Ureter (tissue), 1 donor: ENCODE results near the gene HTRA3. TPM values are rescaled to one million over a fixed set of nuclear protein-coding genes. Genes with fewer than 3 reads are reported as not detected.

Experiments
- DNase-seq: peaks from one replicate; pipeline ENCODE4 v3.0.0-alpha.2; 2020; ENCODE audit warnings: low spot score
- total RNA-seq: library from RNA; stranded (reverse); gene quantifications from one replicate; pipeline ENCODE4 v1.2.4, GENCODE V29; 2023
- donor health status: DM: yes; HTN: yes; CAD: no.

HTRA3 gene
- 17.5 TPM for total RNA-seq

- no peak for DNase-seq
Measured at GRCh38 chr4:8269535-8270417, at the start of gene HTRA3. Gene HTRA3, plus strand, starts transcription at chr4:8269754. Its CDS starts 215 bp downstream, at chr4:8269969.

DNA sequence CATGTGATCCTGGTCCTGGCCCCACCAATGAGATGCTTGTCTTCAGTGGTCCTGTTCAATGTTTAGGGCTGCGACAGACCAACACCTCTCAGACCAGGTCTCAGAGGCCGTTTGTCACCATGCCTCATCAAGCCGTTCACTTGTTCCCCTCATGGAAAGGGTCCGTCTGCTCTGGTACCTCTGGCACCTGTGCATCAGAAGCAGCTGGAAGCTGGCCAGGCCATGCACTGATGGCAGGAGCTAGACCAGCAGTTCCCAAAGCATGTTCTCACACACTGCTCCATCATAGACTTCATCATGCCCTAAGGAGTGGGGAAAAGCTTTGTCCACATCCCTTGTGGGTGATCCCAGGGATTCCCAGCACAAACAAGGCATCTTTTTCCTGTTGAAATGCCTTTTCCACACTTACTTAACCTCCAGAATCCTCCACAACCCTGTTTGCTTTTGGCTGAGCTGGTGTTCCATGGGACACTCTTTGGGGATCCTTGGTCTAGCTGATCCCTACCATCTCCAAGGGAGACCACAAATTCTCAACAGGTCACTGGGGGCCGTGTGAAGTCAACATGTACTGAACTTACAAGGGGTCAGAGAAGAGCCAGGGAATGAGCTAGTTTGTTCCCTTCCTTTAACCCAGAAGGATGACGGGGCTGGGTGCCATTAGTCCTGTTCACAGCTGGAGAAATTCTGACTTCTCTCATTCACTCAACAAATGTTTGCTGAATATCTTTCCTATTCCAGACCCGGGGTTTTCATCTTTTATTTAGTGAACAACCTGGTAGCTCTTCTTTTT lies 48.7 kb upstream of the HTRA3 start:
- no peak for DNase-seq

DNA sequence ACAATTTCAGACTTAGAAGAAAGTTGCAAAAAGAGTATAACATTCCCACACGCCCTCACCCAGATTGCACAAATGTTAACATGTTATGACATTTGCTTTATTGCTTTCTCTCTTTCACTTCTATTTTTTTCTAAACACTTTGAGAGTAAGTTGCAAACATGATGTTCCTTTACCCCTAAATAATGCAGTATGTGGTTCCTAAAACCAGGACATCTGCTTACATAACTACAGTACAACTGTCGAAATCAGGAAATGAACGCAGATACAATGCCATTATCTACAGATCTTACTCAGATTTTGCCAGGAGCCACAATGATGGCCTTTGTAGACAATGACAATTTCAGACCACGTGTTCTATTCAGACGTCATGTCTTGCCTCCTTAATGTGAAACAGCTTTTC lies 48.1 kb upstream of the HTRA3 start:
- DNase-seq, result no peak

DNA sequence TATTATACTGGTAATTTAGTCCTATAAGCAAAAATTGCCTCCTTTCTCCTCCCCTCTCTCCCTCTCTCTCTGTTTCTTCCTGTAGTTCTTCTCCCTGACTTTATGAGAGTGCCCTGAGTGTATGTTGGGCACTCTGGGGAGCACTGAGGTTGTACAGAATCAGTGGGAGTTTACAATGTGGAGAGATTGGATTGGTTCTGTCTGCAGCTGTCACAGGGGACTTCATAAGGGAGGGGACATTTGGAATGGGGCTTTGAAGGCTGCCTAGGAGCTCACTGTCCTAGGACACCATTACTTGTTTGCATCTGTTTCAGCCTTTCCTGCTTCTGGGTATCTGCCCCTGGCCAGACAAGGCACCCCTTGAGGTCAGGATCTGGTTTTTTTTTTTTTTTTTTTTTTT lies 47.6 kb upstream of the HTRA3 start:
- no peak for DNase-seq

GRCh38 chr4:8222609-8223388 lies 46.8 kb upstream of the HTRA3 start:
- DNase-seq, result no peak

GRCh38 chr4:8224267-8224974 lies 45.1 kb upstream of the HTRA3 start:
- DNase-seq, result no peak

DNA sequence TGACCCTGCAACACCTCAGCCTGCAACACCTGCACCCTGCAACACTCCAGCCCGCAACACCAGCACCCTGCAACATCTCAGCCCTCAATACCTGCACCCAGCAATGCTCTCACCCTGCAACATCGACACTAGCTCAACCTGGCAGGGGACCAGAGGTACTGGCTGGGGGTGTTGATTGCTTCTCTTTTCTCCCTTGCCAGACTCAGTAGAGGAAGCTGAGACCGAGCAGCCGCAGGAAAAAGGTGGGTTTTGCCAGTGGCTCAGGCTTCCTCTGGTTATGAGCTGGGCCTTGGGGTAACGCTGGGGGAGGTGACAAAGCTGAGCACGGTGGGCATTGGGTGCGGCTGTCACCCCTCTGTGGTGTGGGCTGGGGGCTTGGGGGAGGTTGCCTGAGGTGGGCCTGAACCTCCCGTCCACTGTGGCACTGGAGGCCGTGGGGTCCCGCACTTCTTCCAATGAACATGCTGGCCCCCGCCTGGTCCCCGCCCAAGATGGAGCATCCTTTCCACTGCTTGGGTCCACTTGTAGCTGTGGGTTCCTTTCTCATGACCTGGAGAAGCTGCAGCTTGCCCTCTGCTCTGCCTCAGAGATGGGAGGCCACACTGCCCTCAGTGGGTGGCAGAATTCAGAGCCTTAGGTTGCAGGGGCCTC lies 44.5 kb upstream of the HTRA3 start:
- DNase-seq, result no peak

DNA sequence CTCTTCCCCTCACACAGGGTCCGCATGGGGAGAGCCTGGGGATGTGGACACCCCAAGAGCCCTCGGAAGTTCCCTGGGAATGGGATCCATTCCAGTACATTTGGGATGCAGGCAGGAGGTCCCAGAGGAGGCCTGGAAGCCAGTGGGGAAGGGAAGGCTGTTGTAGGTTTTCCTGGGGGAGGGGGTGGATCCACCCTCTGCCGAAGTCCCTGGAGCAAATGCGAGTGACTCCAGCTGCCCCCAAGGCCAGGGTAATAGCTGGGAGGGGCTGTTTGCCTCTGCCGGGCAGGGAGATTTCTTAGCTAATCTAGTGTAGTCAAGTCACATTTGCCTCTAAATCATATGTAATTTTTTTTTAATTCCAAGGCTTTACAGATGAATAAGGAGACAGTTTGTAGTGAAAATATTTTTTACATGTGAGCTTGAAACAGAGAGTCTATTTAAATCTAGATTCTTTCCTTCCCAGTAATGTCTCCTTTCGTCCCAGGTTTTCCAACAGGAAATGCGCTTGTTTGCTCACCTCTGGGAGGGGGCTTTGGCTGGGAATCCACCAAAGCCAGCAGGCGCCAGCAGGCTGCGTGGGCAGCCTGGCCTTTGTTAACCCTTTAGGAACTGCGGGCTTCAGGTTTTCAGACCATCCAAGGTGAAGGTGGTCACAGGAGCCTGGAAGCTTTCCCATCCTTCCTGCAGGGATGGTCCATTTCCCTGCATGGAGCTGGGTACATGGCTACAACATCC lies 43.7 kb upstream of the HTRA3 start:
- DNase-seq, result no peak

GRCh38 chr4:8227201-8227770 lies 42.3 kb upstream of the HTRA3 start:
- DNase-seq, result no peak

DNA sequence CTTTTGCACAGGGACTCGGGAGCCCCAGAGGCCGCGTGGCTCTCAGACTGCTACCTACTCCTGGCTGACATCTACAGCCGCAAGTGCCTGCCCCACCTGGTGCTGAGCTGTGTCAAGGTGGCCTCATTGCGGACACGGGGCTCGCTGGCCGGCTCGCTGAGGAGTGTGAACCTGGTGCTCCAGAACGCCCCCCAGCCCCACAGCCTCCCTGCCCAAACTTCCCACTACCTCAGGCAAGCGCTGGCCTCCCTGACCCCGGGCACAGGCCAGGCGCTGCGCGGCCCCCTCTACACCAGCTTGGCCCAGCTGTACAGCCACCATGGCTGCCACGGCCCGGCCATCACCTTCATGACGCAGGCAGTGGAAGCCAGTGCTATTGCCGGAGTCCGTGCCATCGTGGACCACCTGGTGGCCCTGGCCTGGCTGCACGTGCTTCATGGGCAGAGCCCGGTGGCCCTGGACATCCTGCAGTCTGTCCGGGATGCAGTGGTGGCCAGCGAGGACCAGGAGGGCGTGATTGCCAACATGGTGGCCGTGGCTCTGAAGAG lies 41.7 kb upstream of the HTRA3 start:
- no peak for DNase-seq

DNA sequence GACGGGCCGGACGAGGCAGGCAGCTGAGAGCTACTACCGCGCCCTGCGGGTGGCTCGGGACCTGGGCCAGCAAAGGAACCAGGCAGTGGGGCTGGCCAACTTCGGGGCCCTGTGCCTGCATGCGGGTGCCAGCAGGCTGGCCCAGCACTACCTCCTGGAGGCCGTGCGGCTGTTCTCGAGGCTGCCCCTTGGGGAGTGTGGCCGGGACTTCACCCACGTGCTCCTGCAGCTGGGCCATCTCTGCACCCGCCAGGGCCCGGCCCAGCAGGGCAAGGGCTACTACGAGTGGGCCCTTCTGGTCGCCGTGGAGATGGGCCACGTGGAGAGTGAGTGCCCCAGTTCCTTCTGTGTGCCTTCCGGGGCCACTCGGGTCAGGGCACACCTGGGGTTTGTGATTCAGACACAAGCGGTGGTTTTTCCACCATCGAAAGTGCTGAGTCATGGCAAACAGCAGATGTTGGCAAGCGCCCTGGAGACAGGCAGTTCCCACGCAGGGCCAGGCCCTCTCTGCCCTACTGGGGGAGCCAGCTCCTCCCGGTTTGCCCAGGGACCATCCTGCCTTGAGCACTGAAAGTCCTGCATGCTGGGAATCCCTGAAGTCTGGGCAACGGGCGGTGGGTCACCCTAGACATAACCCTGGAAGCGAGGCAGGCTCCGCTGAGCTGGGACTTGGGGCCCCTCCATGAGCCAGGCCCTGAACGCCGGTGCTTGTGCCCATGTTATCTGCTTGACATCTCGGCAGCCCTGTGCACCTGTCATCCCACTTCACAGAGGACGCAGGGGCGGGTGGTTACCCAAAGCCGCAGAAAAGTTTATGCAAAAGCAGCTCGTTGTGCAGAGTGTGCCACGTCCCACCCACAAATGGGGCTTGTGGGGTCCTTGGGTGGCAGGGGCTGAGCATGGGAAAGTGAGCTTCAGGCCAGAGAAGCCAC lies 41.0 kb upstream of the HTRA3 start:
- peak; percentile 76 for DNase-seq

DNA sequence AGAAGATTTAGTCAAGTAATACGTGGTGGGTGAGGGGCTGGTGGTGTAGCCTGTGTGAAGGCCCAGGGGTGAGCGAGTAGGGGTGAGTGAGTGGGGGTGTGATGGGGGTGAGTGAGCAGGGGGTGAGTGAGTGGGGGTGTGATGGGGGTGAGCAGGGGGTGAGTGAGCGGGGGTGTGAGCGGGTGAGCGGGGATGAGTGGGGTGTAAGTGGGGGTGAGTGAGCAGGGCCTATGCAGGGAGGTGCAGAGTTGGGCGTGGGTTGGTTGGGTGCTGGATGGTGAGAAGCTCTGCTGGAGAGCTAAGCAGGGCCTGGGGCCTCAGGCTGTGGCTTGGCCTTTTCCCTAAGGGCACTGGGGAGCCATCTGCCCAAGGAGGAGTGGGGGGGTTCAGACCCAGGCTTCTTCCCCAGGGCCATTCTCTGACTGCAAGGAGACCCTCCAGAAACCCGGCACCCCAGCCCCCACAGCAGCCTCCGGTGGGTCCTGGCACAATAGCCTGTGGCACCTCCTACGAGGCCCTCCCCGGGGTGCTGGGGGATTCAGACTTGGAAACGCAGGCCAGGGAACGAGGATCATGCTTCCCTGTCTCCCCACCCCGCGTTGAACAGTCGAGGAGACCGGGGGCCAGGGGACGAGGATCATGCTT lies 40.1 kb upstream of the HTRA3 start:
- DNase-seq, result no peak

DNA sequence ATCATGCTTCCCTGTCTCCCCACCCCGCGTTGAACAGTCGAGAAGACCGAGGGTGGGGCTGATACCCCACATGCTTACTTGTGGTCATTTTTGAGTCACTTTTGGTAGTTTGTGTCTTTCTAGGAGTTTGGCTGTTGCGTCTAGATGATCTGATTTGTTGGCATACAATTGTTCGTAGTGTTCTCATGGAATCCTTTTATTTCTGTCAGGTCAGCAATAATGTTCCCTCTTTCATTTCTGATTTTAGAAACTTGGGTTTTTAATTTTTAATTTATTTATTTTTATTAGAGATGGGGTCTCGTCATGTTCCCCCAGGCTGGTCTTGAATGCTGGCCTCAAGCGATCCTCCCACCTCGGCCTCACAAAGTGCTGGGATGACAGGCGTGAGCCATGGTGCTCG lies 39.5 kb upstream of the HTRA3 start:
- no peak for DNase-seq

GRCh38 chr4:8230891-8231290 lies 38.7 kb upstream of the HTRA3 start:
- no peak for DNase-seq

DNA sequence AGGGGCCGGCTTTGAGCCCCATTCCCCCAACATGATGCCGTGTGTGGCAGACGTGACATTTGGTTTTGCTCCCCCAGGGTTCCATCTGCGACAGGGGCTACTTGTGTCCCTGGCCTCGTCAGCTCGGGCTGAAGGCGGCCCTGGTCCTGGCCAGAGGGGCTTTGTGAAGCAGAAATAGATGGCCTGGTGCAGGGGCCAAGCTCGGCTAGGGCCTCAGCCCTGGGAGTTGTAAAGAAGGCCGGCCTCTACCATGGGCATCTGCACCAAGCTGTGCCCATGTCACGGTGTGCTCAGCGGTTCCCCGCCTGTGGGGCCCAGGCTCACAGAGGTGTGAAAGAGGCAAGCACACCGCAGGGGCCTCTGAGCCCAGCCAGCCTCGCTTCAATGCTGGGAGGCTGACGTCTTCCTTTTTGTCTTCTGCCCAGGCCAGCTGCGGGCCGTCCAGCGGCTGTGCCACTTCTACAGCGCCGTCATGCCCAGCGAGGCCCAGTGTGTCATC lies 38.0 kb upstream of the HTRA3 start:
- no peak for DNase-seq

- DNase-seq, result no peak
Measured at GRCh38 chr4:8232748-8233147, 36.8 kb upstream of the HTRA3 start.

DNA sequence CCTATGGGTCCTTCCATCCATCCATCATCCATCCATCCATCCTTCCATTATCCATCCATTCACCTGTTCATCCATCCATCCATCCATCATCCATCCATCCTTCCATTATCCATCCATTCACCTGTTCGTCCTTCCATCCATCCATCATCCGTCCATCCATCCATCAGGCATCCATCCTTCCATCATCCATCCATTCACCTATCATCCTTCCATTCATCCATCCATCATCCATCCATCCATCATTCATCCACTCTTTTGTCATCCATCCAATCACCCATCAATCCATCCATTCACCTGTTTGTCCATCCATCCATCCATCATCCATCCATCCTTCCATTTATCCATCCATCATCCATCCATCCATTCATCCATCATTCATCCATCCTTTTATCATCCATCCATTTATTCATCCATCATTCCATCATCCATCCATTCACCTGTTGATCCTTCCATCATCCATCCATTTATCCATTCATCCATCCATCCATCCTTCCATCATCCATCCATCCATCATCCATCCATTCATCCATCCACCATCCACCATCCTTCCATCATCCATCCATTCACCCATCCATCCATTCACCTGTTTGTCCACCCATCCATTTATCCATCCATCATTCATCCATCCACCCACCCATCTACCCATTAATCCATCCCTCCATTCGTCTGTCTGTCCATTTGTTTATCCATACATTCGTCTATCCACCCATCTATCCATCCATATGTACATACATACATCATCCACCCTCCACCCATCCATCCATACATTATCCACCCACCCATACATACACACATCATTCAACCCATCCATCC lies 35.7 kb upstream of the HTRA3 start:
- DNase-seq, result no peak
